HG03460 (cell line): ENCODE data around the gene PTPRJ.
A peak's percentile ranks its signal among the peaks of the same experiment; 100 is the strongest.

Experiments
- ATAC-seq: cut with Tn5 transposase; IDR thresholded peaks from one replicate; pipeline ENCODE4 v1.9.1; 2021; ENCODE audit not compliant: unreplicated experiment

PTPRJ gene

DNA sequence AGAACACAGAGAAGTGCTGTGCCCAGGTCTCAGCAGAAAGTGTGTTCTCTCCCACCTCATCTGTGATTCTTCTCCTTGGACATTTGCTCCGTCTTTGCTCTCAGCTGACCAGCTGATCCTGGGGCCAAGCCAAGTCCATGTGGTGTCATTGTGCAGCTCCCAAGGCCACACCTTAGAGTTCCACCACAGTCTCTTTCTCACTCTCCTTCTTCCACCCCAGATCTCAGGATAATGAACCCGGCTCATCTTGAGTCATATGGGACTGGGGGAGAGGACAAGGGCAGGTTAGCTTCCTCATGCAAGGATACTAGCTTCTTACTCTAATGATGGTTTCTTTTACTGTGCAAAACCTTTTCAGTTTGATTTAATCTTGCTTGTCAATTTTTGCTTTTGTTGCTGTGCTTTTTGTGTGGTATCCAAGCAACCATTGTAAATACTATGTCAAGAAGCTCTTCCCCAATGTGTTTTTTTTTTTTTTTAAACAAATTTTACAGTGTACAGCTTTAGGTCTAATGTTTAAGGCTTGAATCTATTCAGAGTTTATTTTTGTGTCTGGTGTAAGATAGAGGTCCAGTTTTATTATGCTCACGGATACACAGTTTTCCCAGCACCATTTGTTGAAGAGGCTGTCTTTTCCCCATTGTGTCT, 161.2 kb downstream of the PTPRJ start:
- no peak for ATAC-seq

- no peak for ATAC-seq
These were observed 162.5 kb downstream of the PTPRJ start for GRCh38 chr11:48142889-48143288.

DNA sequence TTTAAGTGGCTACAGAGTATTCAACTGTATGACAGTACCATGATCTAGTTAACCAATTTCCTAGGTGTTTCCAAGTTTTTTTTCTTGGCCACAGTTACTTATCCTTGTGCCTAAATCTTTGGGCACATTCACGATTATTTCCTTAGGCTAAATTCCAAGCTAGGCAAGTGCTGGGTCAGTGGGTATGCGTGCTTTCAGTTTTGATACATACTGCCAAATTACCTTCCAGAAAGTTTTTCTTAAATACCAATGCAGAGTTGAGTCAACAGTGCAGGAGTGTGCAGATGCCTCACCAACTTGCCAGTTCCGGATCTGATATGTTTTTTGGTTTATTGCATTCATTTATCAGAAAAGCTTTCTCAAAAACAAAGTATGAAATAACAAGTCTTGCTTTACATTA, 168.4 kb downstream of the PTPRJ start:
- no peak for ATAC-seq

GRCh38 chr11:48150213-48150612, 169.9 kb downstream of the PTPRJ start:
- ATAC-seq: no peak

DNA sequence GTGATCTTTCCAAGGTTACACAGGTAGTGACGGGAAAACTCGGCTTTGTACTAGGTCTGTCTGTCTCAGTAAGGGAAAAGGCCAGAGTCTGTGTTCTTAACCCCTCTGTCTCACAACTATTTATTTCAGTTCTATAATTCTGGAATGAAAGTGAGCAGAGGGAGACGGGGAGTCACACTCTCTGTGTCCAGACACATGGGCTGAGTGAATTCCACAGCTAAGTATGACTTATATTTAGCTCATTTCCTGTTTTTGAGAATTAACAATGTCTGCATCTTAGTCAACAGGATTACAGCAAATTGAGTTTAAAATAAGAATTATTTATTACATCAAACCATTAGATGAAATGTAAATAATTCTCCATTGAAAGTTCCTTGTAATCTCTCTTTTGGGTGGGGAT, 173.8 kb downstream of the PTPRJ start:
- ATAC-seq: no peak

DNA sequence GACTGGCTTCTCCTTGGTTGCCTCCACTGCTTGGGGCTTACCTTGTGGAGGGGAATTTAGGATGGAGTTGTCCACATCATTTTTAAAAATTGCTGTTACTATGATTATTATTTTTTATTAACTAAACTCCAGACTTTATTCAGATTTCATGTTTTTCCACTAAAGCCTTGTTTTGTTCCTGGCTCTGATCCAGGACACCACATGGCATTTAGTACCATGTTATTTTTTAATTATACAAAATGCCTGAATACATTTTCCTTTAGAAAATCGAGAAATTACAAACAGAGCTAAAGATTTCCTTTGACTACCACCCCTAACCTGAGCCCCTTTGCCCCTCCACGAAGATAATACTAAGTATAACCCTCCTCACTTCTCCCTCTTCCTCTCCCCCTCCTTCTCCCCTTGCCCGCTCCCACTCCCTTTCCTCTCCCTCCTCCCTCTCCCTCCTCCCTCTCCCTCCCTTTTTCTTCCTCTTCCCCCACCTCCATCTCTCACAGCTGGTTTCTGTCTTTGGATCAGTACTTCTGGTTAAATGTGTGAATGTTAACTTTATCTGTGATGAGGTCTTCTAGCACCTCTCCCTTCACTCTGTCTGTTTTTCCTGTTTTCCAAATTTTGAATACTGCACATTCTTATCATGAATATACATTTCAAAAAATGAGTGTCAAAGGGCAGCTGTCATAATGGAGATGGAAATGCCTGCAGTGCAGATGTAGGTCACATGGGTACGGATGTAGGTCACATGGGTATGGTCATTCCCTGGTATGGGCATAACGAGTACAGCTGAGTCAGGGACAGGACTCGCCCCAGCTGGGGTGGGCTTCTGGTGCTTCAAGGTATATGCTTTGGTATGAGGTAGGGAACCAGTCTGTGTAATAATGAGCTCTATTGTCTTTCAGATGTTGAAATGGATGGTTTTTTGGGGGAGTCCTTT, 181.9 kb downstream of the PTPRJ start:
- no peak for ATAC-seq

- no peak for ATAC-seq
These were observed 182.5 kb downstream of the PTPRJ start for GRCh38 chr11:48162885-48163268.

DNA sequence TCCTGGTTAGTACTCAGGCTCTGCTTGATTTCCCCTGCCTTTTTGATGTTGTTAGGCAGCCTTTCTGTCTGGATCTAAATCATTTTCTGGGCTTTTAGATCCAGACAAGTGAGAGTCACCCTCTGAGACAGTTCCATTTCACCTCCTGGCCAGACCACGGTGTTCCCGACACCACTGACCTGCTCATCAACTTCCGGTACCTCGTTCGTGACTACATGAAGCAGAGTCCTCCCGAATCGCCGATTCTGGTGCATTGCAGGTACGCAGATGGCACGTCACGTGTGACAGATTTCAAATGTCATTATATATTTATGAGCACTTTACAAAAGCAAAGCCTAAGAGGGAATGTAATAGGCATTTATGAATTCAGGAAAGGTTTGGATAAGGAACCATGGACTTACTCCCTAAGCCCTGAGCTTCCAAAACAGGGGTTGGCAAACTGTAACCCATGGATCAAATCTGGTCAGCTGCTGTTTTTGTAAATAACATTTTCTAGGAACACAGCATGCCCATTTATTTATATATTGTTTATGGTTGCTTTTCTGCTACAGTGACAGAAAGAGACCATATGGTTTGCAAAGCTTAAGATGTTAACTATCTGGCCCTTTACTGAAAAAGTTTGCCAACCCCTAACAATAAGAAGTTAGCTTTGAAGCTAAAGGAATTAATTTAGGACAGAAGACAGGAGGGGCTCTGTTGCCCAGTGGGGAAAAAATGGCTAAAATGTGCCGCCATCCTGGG, 183.2 kb downstream of the PTPRJ start:
- ATAC-seq: no peak

- ATAC-seq: no peak
These were observed 184.5 kb downstream of the PTPRJ start for GRCh38 chr11:48164836-48165235.

DNA sequence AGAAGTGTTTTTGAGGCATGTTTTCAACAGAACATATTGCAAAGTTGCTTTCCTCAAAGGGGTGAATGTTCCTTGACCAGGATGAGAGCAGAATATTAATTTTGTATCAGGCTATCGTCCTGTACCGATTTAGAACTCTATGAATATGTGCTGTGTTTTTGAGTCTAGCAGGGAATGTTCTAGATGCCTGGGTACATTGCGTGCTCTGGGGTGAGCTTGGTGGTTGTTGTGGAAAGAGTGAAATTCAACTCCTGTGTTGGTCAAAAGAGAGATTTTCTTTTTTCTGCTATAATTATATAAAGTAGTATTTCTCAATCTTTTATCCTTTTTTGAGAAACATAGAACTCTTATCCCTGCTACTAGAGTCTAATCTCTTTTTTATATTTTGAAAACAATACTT, 185.1 kb downstream of the PTPRJ start:
- ATAC-seq: no peak

GRCh38 chr11:48167380-48167779, 187.0 kb downstream of the PTPRJ start:
- ATAC-seq: no peak

DNA sequence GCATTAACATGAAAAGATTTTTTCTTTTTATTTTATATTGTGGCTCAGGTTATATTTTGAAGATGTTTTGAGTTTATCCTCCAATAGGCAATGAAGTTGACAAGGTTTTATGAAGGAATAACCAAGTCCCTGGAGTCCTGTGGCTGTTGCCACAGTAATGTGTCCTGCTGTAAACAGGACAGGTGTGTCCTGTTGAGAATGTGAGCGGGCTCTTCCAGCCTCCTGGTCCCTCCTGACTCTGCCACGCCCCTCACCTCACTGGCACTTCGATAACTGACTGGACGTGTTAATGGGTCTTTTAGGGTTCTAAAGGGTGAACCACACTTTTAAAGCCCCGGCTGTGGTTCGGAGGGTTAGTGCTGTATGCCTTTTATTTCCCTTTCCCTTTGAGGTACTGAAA, 188.5 kb downstream of the PTPRJ start:
- no peak for ATAC-seq

DNA sequence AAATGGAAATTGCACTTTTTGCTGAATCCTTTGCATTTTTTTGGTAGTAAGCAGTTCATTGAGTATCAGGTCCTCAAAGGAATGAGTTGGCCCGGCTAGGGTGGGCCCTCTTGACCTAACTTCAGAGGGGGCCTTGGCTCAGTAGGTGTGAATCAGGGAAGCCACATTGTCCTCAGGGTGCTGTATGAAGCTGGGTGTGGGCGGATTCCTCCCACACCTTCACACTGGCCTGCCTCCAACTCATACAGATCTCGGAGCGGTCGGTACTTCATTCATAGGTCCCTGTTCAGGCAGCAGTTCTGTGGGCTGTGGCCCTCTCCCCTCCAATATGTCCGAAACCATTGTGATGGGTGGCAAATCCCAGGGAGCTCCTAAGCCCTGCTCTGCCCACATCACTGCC, 188.9 kb downstream of the PTPRJ start:
- no peak for ATAC-seq

DNA sequence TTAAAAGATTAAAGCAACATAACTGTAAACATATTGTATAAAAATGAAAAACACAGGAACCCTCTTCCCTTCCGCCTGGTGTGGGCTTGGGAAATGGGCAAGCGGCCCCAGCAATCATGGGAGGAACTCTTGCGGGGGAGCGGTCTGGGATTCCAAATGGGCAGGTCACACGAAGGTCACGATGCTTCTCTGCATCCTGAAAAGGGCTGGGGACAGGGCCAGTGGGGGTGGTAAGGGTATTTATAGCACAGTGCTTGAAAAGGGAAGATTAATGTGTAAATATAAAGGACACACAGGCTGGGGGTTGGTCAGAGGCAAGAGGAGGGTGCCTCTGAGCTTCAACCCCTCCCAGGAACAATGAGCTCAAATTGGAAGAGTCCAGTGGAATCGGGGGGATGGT, 189.4 kb downstream of the PTPRJ start:
- no peak for ATAC-seq

DNA sequence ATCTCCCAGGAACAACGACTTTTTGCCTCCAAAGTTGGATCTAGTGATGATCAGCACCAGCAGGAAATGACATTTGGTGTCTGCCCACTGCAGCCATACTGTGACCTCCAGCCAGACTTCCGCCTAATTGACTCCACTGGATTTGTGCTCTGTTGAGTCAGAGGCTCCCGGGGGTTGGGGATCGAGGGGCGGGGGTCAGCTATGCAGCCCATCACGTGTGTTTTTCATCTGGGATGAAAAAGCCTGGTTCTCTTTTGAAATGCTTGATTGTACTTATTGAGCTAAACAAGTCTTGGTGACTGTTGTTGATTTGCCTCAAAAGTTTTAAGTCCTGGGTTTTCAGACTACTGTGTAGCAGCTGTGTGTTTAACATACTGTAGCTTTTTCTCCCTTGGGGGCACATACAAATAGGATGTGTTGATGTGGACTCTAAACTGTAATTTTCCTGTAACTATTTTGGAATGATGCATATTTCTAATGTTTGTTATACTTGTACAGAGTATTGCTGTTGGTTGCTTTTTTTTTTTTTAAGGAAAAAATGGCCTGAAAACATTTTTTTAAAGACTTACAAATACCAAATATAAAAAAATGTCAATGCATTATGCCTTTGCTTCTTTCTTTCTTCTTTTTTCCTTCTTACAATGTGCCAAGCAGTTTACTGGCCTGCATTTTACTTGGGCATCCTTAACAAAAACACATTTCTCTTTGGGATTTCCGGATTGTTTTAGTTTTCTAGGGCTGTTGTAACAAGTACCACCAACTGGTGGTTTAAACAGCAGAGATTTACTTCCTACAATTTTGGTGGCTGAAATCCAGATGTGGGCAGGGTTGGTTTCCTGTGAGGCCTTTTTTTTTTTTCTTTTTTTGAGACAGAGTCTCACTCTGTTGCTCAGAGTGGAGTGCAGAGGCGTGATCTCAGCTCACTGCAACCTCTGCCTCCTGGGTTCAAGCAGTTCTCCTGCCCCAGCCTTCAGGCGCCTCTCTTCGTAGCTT, 190.2 kb downstream of the PTPRJ start:
- no peak for ATAC-seq

DNA sequence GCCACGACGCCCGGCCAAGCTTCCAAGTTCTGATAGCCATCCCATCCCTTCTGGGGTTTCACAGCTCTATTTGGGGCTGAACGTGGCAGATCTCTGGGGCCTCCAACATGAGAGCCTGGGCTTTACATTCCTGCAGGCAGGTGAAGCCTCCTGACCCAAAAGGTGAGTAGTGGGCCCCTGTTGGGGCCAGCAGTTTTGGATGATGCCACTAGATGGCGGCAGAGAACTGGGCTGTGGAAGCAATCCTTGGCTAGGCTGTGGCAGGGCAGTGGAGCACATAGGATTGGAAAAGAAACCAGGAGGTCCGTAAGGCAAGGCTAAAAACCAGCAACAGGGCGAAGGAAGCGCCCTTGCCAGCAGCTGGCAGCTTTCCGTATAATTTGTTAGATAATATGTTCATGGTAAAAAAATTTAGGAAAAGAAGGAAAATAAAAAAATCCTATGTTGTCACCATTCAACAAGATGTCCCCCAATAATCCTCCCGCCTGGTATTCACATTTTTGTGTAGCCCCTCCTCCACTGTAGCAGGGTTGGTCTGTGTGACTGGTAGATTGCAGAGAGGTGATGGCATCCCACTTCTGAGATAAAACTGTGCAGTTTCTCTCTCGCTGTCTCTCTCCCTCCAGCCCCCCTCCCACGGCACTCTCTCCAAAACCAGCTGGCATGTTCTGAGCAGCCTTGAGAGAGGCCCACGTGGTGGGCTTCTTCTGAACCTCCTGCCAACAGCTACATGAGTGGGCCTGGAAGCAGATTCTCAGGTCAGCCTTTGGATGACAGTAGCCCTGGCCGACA, 192.7 kb downstream of the PTPRJ start:
- ATAC-seq: peak; percentile 71

DNA sequence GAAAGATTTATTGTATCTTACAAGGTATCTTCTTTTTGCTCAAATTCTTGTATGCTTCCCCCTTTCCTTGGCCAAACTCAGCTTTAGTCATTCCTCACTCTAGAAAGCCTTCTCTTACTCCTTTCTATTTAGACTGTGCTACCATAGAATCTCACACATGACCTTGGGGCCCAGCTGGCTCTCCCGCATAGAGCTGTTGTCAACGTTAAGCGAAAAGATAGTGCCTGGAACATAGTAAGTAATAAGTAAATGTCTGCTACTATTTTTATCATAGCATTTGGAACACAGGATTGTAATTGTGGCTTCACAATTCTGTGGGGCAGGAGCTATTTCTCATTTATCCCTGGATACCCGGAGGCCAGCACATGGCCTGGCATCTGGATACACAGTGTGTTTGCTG, 197.3 kb downstream of the PTPRJ start:
- ATAC-seq: no peak

DNA sequence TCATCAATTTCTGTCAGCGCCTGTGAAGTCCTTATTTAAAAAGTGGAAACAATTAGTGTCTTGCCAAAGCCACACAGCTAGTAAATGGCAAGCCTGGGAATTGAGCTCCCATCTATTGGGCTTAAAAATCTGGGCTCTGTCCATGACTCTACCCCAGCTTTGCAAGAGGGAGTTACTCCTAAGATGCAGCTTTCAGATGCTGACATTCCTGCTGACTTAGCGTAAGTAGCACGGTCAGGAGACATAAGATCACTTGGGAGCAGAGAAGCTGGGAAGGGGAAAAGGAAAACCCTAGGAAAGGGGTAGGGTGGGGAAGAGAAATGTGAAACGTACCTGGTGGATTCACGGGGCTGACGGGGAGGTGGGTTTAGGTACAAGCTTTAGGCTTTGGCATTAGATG, 200.3 kb downstream of the PTPRJ start:
- ATAC-seq: no peak

- no peak for ATAC-seq
These were observed 202.6 kb downstream of the PTPRJ start for GRCh38 chr11:48182860-48183526.
